ENCODE results near the gene CAMK1D. TPM values are rescaled to one million over a fixed set of nuclear protein-coding genes. Genes with fewer than 3 reads are reported as not detected.

CAMK1D gene
- total RNA-seq, 1 donor from 2014 or later, result 6.5 TPM

DNA sequence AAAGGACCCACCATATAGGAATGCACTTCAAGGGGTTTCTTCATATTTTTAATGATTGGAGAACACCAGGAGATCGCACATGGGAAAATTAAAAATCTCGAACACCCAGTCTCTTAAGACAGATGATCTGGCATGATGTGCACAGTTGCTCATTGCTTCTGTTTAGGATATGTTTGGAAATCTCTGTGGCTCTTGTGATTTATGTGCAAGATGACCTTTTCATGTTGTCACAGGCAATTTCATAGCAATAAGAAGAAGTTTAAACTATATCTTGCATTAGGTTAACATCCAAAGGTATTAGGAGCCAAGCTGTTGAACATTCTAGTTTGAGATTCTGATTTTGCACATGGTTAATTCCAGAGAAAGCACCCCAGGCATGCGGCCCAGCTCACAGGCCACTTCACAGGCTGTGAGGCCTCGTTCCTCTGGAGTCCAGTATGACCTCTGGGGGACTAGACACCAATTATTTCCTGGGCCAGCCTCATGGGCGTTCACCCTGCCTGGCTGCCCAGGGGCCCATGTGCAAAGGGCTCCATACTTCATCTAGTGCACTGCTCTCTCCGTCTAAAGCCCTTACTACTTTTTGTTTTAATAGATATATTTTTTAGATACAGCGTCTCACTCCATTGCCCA, 28.4 kb downstream of the CAMK1D start:
- no peak for TF ChIP-seq CTCF (conservative IDR thresholded peaks at IDR 0.05)
- Mint-ChIP-seq H3K4me1 (peaks cover 4% of the 10 kb centered on the region), H3K36me3 (ENCODE audit: low read depth) (no peaks in the 10 kb centered on the region), H3K4me3 (no peak overlapping the region), H3K27ac (ENCODE audit: unreplicated experiment) (no peak overlapping the region), H3K9me3 (no peaks in the 10 kb centered on the region), H3K27me3 (ENCODE audit: low read depth) (no peaks in the 10 kb centered on the region)
- DNase-seq (ENCODE audit: low read depth, low spot score), result no peak

DNA sequence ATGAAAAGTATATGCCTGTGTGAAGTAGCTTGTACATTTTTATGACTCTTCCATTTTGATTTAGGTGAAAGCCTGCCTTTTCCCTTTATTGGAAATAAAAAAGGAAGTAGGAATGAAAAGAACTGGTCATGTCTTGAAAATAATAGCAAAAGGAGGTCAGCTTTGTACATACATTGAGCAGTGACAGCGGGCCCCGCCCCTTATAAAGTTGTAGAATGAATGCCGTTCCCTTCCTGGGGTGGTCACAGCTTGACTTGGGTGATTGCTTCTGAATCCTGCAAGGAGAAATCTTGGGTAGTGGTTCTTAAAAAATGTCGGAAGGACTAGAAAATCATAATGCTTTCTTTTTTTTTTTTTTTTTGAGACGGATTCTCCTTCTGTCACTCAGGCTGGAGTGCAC, 31.7 kb downstream of the CAMK1D start:
- H3K9me3 Mint-ChIP-seq, result no peaks in the 10 kb centered on the region

GRCh38 chr10:12381536-12382156, 32.3 kb downstream of the CAMK1D start:
- H3K36me3 Mint-ChIP-seq (ENCODE audit: low read depth), result no peaks in the 10 kb centered on the region
- peaks cover 4% of the 10 kb centered on the region for H3K4me1 Mint-ChIP-seq
- peak overlapping the region; percentile 35 for H3K27ac Mint-ChIP-seq (ENCODE audit: unreplicated experiment)

More for the DNA sequence above, 31.7 kb downstream of the CAMK1D start:
- H3K4me1 Mint-ChIP-seq, result peaks cover 4% of the 10 kb centered on the region
- no peak for DNase-seq (ENCODE audit: low read depth, low spot score)
- no peak overlapping the region for H3K4me3 Mint-ChIP-seq
- no peak overlapping the region for H3K27ac Mint-ChIP-seq (ENCODE audit: unreplicated experiment)
- H3K27me3 Mint-ChIP-seq (ENCODE audit: low read depth), result no peaks in the 10 kb centered on the region
- no peak for TF ChIP-seq CTCF (conservative IDR thresholded peaks at IDR 0.05)
- H3K36me3 Mint-ChIP-seq (ENCODE audit: low read depth), result no peaks in the 10 kb centered on the region

DNA sequence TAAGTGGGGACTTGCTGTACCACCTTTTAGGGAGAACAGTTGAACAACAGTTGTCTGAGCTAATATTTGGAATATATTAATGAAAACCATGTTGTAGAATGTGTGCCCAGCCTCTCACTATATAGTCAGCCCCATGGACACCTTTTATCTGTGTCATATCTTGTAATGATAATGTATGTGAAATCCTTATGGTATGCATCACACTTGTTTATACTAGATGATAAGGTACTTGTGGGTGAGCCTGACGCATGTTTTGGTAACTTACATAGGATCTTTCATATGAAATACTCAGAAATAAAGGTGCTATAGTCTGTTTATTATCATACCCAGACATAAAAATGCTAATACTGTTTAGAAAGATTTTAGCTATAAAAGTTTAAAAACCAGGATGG, 32.8 kb downstream of the CAMK1D start:
- H3K4me3 Mint-ChIP-seq, result no peak overlapping the region
- peaks cover 4% of the 10 kb centered on the region for H3K4me1 Mint-ChIP-seq

More at GRCh38 chr10:12381536-12382156, 32.3 kb downstream of the CAMK1D start:
- no peaks in the 10 kb centered on the region for H3K9me3 Mint-ChIP-seq
- DNase-seq (ENCODE audit: low read depth, low spot score), result no peak
- H3K4me3 Mint-ChIP-seq, result no peak overlapping the region
- H3K27me3 Mint-ChIP-seq (ENCODE audit: low read depth), result no peaks in the 10 kb centered on the region
- no peak for TF ChIP-seq CTCF (conservative IDR thresholded peaks at IDR 0.05)

DNA sequence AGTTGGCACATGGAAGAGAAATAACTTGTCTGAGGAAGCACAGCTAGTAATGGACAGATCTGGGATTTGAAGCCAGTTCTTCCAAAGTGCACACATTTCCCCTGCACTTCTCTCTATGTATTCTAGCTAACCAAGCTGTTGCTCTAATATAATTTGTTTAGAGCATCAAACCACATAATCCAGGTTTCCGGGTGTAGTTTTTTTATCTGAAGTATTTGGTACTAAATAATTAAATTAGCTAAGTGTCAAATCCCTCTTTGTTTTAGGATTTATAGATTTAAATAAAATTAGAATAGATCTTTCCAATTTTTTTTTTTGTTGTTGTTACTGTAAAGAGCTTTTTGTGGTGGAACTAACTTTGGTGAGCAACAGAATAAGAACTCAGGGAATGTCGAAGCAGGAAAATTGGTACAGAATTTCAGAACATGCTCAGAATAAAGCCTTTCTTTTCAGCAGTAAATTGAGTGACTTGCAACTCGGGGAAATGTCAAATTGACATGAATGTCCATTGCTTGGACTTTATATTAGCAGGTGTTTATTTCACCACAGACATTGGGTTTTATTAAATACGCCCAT, 33.7 kb downstream of the CAMK1D start:
- no peak for TF ChIP-seq CTCF (conservative IDR thresholded peaks at IDR 0.05)
- no peak overlapping the region for H3K4me3 Mint-ChIP-seq
- H3K27ac Mint-ChIP-seq (ENCODE audit: unreplicated experiment), result no peak overlapping the region
- no peaks in the 10 kb centered on the region for H3K27me3 Mint-ChIP-seq (ENCODE audit: low read depth)
- H3K36me3 Mint-ChIP-seq (ENCODE audit: low read depth), result no peaks in the 10 kb centered on the region
- no peaks in the 10 kb centered on the region for H3K9me3 Mint-ChIP-seq
- no peak for DNase-seq (ENCODE audit: low read depth, low spot score)
- peaks cover 4% of the 10 kb centered on the region for H3K4me1 Mint-ChIP-seq

More for the DNA sequence above, 32.8 kb downstream of the CAMK1D start:
- Mint-ChIP-seq H3K27ac (ENCODE audit: unreplicated experiment) (no peak overlapping the region), H3K36me3 (ENCODE audit: low read depth) (no peaks in the 10 kb centered on the region), H3K9me3 (no peaks in the 10 kb centered on the region), H3K27me3 (ENCODE audit: low read depth) (no peaks in the 10 kb centered on the region)
- no peak for TF ChIP-seq CTCF (conservative IDR thresholded peaks at IDR 0.05)
- DNase-seq (ENCODE audit: low read depth, low spot score), result no peak

Measured in neural crest cell (in vitro differentiated cells).